Sigmoid colon (tissue), 4 donors: ENCODE results near the gene SERINC3.

Experiments
- CTCF ChIP-seq, 4 experiments: fragments of 450-650 bp in 3 of 4; fragments of 200-600 bp in 1 of 4; IDR thresholded peaks; one replicate each; pipeline ENCODE4 v1.5.1; 2016 to 2019; ENCODE audit warnings: antibody characterized with exemption in 4 of 4, mild to moderate bottlenecking in 3 of 4, moderate library complexity in 2 of 4
- POLR2A ChIP-seq, 2 donors: fragments of 450-650 bp; IDR thresholded peaks; one replicate each; pipeline ENCODE4 v1.6.1; 2016; ENCODE audit warnings: antibody characterized with exemption in 2 of 2, mild to moderate bottlenecking in 2 of 2, moderate library complexity in 2 of 2
- POLR2AphosphoS5 ChIP-seq, 4 donors: sonication (generic); formaldehyde crosslinking; IDR thresholded peaks; one replicate each; pipeline ENCODE4 v1.6.1; 2017; ENCODE audit warnings: antibody characterized with exemption in 4 of 4

GRCh38 chr20:44517454-44517853 is 4.4 kb downstream of the SERINC3 start:
- TF ChIP-seq CTCF (IDR thresholded peaks at IDR 0.05) (no peak), POLR2A (IDR thresholded peaks at IDR 0.05) (no peak), POLR2AphosphoS5 (IDR thresholded peaks at IDR 0.05) (no peak)
